Mesodermal cell (in vitro differentiated cells): Measurements from ENCODE around the gene TBC1D5.

Experiments
- H3K27ac ChIP-seq: 2 replicates; pipeline ENCODE4 v1.7.0; 2013; ENCODE audit warnings: mild to moderate bottlenecking, low read depth, low read length, moderate library complexity; ENCODE audit not compliant: severe bottlenecking
- H3K36me3 ChIP-seq: 2 replicates; pipeline ENCODE4 v1.7.1; 2013; ENCODE audit warnings: mild to moderate bottlenecking, low read length, moderate library complexity; ENCODE audit not compliant: control insufficient read depth, insufficient read depth
- H3K4me1 ChIP-seq: one replicate; pipeline ENCODE4 v1.7.1; 2013; ENCODE audit warnings: mild to moderate bottlenecking, low read length; ENCODE audit not compliant: insufficient read depth, control insufficient read depth, poor library complexity, severe bottlenecking
- H3K4me3 ChIP-seq: 2 replicates; pipeline ENCODE4 v1.7.0; 2013; ENCODE audit warnings: low read length, control low read depth, mild to moderate bottlenecking; ENCODE audit not compliant: insufficient read depth, poor library complexity, severe bottlenecking; ENCODE audit errors: extremely low read depth
- H3K9me3 ChIP-seq: 2 replicates; pipeline ENCODE4 v1.7.1; 2013; ENCODE audit warnings: mild to moderate bottlenecking, low read length, moderate library complexity; ENCODE audit not compliant: control insufficient read depth
- WGBS, 2 experiments: methylation state at CpG; one replicate each; pipeline ENCODE4 v1.1.5; 2013; ENCODE audit warnings: missing lambda C conversion rate in 2 of 2; ENCODE audit not compliant: insufficient coverage in 2 of 2; 5-methylcytosine and 5-hydroxymethylcytosine counted together

Gene TBC1D5

DNA sequence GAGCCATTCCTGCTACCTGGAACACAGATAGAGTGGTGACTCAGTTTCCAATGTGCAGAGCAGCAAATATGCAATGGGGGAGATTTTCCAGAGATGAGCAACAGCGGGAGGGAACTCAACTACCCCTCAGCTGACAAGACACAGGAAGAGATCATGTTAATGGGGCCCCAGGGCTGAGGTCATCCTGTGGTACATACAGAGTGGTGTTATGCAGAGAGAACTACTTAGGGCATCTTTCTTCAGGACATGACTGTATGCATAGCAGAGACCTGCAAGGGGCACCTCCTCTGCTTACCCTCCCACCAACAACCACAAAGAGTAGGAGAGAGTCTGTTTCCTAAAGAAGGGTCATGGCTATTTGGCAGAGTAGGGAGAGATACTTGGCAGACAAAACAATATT is 6.8 kb upstream of the TBC1D5 start:
- Histone ChIP-seq H3K4me1 (no peaks in the 10 kb centered on the region), H3K27ac (no peak overlapping the region), H3K9me3 (no peaks in the 10 kb centered on the region), H3K4me3 (no peak overlapping the region), H3K36me3 (no peaks in the 10 kb centered on the region)
- no CpG with 5 or more reads among the region's 1 CpG for WGBS, 2 experiments

DNA sequence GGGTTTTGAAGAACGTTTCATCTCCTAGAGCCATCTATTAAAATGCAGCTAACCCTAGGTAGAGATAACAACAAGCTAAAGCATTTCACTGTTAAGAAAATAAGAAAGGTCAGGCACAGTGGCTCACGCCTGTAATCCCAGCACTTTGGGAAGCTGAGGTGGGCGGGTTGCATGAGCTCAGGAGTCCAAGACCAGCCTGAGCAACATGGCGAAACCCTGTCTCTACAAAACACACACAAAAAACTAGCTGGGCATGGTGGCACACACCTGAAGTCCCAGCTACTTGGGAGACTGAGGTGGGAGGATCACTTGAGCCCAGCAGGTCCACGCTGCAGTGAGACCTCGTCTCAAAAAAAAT is 5.4 kb upstream of the TBC1D5 start:
- 93 to 100% methylated on average over 1 to 3 of the region's 6 CpGs for WGBS, 2 experiments

DNA sequence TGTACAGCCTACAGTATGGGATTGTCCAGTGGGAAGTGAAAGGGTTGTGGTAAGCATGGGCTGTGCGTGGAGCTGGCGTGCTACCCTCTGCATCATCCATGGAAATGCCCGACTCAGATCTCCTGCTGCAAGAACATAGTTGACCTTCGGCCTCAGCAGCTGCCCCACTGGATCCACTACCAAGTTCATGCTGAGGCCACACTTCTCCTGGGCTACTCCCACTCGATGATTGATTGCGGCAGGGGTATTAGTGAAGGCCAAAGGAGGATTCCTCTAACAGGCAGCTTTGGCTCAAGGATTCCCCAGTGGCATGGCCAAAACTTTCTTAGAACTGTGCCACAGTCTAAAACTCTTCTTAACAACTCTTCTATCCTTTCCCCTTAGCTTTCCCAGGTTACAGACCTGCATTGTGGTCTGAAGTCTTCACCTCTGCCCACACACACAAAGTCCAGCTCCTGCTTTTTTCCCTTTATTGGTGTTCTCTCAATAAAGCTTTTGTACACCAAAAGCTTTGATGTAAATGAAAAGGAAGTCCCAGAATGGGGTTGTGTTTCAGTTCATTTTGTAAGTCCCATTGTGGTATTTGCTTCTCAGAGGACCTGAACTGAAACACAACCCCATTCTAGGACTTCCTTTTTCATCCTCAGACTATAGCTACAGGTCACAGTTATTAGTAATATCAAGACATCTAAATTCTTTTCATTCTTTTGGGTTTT is 4.9 kb upstream of the TBC1D5 start:
- Histone ChIP-seq H3K9me3 (no peaks in the 10 kb centered on the region), H3K27ac (no peak overlapping the region), H3K4me1 (peaks cover 7% of the 10 kb centered on the region), H3K36me3 (no peaks in the 10 kb centered on the region), H3K4me3 (no peak overlapping the region)
- 90 to 96% methylated on average over 3 to 6 of the region's 6 CpGs for WGBS, 2 experiments

More for the DNA sequence above, 5.4 kb upstream of the TBC1D5 start:
- H3K4me3 ChIP-seq = no peak overlapping the region
- H3K36me3 ChIP-seq = no peaks in the 10 kb centered on the region
- H3K27ac ChIP-seq = no peak overlapping the region
- H3K9me3 ChIP-seq = no peaks in the 10 kb centered on the region
- H3K4me1 ChIP-seq = peaks cover 7% of the 10 kb centered on the region

DNA sequence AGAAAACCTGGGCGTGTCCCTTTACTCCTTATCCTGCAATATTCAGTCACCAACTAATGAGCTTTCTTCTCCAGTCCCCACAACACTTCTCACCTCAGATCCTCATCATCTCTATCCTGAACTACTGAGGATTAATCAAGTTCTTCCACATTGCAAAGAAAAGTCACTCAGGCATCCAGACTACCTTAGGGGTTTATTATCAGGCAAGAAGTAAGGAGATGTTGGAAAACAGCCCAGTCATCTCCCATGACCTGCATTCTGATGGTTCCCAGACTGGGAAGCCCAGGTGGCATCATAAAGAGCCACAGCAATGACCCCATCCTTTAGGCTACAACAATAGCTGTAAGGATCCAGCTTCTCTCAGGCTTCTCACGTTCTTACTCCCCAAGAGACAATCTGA is 3.5 kb upstream of the TBC1D5 start:
- no peaks in the 10 kb centered on the region for H3K9me3 ChIP-seq
- no peaks in the 10 kb centered on the region for H3K36me3 ChIP-seq
- WGBS, 2 experiments = 25 to 78% methylated on average over 1 to 2 of the region's 2 CpGs
- peaks cover 9% of the 10 kb centered on the region for H3K4me1 ChIP-seq
- no peak overlapping the region for H3K4me3 ChIP-seq
- H3K27ac ChIP-seq = no peak overlapping the region

DNA sequence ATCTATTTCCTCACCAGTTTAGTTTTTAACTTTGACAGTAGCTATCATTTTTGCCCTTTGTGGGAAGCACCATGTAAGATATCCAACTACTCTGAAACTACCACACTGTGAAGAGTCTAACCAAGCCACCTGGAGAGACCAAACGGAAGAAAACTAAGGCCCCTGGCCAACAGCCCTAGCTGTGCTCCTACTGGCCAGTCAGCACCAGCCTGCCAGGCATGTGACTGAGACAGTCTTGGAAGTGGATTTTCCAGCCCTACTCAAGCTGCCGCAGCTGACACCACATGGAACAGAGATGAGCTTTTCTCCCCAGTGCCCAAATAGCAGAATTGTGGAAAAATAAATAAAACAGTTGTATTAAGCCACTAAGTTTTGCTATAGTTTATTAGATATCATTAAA is 2.9 kb upstream of the TBC1D5 start:
- H3K36me3 ChIP-seq = no peaks in the 10 kb centered on the region
- 67 to 80% methylated on average over 1 of the region's 2 CpGs for WGBS, 2 experiments

DNA sequence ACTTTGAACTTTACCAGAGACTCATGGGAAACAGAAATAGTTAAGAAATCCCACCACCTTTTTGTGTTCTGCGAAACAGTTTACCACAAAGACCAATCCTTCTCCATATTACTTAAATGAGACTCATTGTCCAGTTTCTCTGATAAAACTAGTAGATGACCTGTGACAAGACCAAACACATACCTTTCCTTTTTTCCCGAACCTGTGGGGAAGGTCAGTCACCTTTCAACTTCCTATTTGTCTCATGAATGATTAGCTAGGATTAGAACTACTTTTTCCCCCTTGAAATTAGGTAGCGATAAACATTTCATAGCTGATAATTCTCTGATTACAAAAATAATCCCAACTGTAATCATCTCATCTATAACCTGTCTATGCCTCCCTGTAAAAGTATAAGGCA is 2.3 kb upstream of the TBC1D5 start:
- WGBS, 2 experiments = 97 to 100% methylated on average over 1 to 3 of the region's 3 CpGs
- Histone ChIP-seq H3K27ac (no peak overlapping the region), H3K4me3 (no peak overlapping the region), H3K4me1 (peaks cover 19% of the 10 kb centered on the region), H3K36me3 (no peaks in the 10 kb centered on the region), H3K9me3 (no peaks in the 10 kb centered on the region)

More for the DNA sequence above, 2.9 kb upstream of the TBC1D5 start:
- Histone ChIP-seq H3K4me3 (no peak overlapping the region), H3K27ac (no peak overlapping the region), H3K4me1 (peaks cover 15% of the 10 kb centered on the region), H3K9me3 (no peaks in the 10 kb centered on the region)

DNA sequence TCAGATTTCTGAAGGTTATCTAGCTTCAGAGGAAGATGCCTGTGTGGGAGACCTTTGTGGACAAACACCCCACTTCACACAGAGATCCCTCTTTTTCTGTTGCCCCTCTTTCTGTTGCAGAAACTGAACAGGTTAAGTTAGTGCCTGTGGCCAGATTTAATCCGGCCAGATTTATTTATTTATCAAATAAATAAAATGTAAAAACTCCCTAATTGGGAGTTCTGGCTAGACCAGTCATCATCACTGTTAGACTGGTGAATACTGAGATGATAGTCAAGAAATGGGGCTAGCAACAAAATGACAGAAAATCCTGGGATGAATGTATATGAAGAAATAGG is 1.2 kb upstream of the TBC1D5 start:
- H3K27ac ChIP-seq = no peak overlapping the region
- no peaks in the 10 kb centered on the region for H3K9me3 ChIP-seq
- peak overlapping the region; percentile 63 for H3K4me3 ChIP-seq
- peaks cover 19% of the 10 kb centered on the region for H3K4me1 ChIP-seq
- no CpG with 5 or more reads among the region's 1 CpG for WGBS, 2 experiments
- H3K36me3 ChIP-seq = no peaks in the 10 kb centered on the region

DNA sequence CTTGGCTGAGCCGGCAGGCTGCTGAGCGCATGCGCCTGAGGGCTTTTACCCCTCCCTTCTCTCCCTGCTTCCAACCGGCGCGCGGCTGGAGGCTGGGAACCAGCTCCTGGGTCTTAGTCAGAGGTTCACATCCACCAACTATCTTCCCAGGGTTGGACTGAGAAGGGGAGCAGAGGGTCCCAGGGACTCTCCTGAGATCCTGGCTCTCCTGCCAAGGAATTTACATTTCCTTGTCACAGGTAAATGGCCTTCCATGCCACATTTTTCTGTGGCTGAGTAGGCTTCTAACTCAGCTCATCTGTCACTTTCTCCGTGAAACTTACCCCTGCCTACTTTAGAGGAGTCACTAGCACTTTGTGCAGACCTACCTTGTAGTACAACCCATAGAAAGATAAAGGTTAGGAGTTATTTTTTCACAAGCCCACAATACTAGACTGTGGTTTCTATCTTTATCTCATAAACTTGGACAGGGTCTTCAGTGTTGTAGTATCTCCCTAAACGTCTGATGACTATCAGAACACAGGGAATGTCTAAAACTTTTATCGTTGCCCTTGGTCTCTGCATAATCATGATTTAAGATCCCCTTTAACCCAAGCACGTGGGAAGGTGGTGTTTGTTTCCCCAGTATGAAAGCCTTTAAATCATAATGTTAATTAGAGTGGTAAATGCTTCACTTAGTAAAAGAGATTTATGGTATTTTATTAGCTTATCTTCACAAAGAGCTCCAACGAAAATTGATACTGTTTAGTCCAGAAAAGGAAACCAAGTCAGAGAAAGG is 638 bp upstream of the TBC1D5 start:
- Histone ChIP-seq H3K4me1 (peaks cover 19% of the 10 kb centered on the region), H3K9me3 (no peaks in the 10 kb centered on the region), H3K4me3 (peak overlapping the region; percentile 63), H3K36me3 (no peaks in the 10 kb centered on the region), H3K27ac (peak overlapping the region; percentile 96)
- 0 to 30% methylated on average over 2 of the region's 12 CpGs for WGBS, 2 experiments

DNA sequence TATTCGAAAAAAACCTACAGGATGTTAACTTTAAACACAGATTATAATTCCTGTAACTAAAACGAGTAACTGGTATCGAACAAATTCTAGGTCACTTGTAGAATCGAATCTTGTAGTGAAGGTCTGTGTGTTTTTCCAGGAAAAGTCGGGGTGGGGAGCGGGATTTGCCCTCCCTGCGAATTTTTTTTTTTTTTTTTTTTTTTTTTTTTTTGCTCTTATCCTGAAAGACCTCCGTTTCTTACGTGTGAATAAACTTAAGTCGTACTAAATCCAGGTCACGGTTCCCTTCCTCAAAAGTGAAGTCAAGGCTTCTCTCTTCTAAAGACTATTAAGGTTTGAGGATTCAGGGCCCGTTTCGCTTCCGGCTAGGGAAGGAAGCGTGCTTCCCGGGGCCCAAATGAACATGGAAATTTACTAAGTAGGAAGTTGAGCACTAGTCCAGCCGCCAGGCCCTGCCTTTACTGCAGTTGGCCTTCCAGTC is 770 bp downstream of the TBC1D5 start:
- WGBS, 2 experiments = 0 to 7% methylated on average over 1 to 6 of the region's 17 CpGs
- Histone ChIP-seq H3K36me3 (no peaks in the 10 kb centered on the region), H3K9me3 (no peaks in the 10 kb centered on the region), H3K4me1 (peaks cover 19% of the 10 kb centered on the region), H3K4me3 (peak overlapping the region; percentile 63), H3K27ac (peak overlapping the region; percentile 96)

DNA sequence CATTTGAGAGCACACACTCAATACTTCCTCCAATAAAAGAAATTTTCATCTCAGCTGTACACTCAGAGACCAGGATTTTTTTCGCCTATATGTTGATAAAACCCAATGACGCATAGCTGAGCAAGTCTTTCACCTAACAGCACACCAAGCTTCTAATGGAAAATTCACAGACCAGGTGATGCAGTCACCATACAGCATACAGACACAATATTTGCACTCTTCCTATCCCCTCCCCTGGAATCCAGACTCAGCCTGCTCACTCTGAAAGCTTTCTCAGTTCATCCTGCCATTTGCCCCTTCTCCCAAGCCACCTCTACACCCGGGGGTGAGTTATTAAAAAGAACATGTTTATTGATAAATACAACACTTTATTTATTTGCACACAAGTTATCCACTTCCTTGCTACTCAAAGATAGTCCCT is 1.7 kb downstream of the TBC1D5 start:
- Histone ChIP-seq H3K4me1 (peaks cover 19% of the 10 kb centered on the region), H3K36me3 (no peaks in the 10 kb centered on the region), H3K27ac (peak overlapping the region; percentile 96), H3K9me3 (no peaks in the 10 kb centered on the region), H3K4me3 (peak overlapping the region; percentile 63)
- WGBS, 2 experiments = 93% methylated on average over 2 of the region's 3 CpGs; no CpG with 5 or more reads in 1 of the 2 experiments

DNA sequence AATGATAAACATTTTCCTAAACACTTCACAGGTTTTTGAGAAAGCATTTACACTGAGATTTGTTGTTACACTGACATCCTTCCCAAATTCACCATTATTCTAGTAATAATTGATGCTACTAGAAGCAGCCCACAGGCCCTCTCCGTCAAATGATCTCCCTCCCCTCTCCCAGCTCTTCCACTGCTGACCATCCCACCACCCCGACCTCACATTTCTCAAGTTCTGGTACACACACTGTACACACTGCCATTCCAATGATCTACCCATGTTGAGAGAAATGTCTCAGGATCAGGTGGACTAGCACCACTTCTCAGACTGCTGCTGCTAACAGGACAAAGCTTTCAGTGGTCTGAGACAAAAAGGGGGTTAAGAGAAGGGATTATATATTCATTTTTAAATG is 3.5 kb downstream of the TBC1D5 start:
- Histone ChIP-seq H3K4me3 (no peak overlapping the region), H3K4me1 (peaks cover 19% of the 10 kb centered on the region), H3K36me3 (no peaks in the 10 kb centered on the region), H3K27ac (no peak overlapping the region), H3K9me3 (no peaks in the 10 kb centered on the region)
- WGBS, 2 experiments = 88 to 90% methylated on average over 2 of the region's 2 CpGs
